Measurements from ENCODE around the gene ONECUT3.
"Not testable (repeated sequence)": the region's sequence is repeated elsewhere in the genome, so short reads cannot be mapped to it uniquely, and the experiment has no call there.

ONECUT3 gene

GRCh38 chr19:1770866-1771576 is 17.7 kb downstream of the ONECUT3 start:
- no peak for DNase-seq

DNA sequence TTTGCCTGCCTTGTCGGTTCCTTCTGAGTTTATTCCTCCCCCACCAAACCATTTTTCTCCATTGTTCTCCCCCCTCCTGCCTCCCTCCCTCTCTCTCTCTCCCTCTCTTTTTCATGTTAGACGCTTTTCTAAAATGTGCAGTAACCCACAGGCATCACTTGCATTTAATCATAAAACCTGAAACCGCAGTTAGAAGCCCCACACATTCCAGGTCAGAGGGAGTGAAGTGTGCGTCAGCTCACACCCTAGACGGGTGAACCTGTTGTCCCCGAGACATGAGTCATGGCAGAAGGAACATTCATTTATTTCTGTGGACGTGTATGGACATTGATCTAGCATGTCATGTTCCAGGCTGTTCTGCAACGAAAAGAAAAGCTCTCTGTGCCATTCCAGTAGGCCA is 19.9 kb downstream of the ONECUT3 start:
- no peak for DNase-seq

DNA sequence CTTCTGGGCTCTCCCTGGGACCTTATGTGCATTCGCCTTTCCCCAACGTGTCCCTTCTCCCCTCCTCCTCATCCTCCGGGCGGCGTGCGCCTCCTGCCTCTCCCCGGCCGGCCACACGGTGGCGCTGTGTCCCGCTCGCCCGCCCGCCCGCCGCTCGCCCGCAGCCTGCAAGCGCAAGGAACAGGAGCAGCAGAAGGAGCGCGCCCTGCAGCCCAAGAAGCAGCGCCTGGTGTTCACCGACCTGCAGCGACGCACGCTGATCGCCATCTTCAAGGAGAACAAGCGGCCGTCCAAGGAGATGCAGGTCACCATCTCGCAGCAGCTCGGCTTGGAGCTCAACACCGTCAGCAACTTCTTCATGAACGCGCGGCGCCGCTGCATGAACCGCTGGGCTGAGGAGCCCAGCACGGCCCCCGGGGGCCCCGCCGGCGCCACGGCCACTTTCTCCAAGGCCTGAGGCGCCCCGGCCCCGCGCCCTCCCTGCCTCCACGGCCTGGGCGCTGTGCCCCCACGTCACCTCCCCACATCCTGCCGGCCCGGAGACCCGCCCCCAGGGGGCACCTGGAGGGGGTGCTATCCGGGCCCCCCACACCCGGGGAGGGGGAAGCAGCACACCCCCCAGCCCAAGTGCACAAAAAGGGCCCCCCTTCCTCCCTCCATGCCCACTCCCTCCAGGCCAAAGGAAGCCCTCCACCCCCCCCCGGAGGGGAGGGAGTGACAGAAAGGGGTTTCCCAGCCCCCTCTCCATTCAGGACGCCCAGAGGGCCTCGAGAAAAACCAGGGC is 21.9 kb downstream of the ONECUT3 start:
- DNase-seq = no peak

GRCh38 chr19:1775951-1776605 is 22.8 kb downstream of the ONECUT3 start:
- DNase-seq = no peak

DNA sequence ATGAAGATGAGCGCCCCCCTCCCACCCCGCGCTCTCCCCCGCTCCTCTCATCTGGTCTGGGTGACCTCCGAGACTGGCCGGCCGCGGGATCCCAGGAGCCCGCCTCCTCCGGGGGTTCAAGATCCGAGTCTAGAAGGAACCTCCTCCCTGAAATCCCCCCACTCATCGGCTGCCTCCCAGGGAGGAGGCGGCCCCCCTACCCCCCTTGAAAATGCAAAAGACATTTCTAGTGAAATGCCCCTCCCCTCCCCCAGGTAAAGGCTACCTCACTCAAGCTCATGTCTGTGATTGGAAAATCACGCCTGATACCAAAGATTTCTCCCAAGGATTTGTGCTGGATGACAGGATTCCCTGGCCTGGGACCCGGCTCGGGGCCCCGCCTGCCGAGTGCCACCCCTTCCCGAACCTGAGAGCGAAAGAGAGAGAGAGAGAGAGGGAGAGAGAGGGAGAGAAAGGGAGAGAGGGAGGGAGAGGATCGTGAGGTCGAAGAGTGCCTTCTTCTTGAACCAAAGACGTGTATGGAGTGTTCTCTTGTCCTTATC is 23.4 kb downstream of the ONECUT3 start:
- no peak for DNase-seq

DNA sequence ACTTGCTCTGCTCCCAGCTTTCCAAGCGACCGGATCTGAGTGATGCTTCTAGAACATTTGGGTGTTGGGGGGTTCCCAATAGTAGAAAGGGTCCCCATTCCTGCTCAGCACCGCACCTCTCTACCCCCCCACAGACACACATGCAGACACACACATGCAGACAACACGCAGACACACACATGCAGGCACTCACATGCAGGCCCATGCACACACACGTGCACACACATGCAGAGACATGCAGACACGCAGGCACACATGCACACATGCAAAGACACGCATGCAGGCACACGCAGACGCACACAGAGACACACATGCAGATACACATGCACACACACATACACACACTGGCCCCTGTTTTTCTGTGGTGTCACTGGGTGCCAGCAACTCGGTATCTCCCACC is 23.8 kb downstream of the ONECUT3 start:
- DNase-seq = no peak

DNA sequence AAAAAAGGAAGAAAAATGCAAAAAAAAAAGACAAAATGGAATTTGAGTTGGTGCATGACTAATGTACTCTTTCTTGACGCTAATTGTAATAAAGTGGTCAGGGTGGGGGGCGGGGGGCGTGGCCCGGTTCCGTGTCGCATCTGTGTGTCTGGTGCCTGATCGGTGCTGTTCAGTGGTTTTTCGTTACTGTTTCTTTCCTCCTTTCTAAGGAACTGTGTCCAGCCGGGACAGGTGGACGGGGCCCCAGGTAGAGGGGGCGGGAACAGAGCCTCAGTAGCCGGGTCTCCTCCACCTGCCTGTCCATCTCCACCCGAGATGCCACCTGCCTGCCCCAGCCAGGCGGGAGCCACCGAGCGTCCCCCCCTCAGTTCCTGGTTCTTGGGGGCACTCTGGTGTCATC is 26.3 kb downstream of the ONECUT3 start:
- DNase-seq = no peak

DNA sequence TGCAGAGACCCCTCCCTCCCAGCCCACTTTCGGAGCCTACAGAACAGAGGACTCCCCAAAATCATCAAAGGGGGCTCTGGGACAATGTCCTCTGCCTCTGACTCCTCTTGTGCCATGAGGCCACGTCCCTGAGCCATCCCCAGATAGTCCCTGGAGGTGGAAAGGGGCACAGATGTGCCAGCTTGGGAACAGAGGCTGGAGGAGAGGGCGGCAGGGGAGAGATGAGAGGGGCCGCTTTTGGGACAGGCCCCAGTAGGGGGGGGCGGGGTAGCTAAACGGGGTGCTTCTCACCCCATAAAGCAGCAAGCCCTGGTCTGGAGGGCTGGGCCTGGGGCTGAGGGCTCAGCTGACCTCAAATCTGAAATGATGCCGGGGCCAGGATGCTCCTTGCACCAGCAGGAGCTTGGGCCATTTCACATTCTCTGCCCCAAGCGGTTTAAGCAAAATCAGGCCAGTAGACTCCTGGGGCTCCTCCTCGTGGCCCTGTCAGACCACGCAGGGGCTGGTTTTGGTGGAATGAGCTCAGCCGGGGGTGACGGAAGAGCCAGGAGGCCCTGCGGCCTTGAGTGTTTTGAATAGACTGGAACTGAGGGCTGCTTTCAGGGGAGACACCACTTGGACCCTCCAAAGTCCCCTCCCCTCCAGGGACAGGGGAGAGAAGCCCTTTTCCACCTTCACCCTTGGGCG is 27.1 kb downstream of the ONECUT3 start:
- DNase-seq = no peak

- DNase-seq = no peak
These were observed 29.2 kb downstream of the ONECUT3 start for GRCh38 chr19:1782521-1782920.

- no peak for DNase-seq
These were observed 30.0 kb downstream of the ONECUT3 start for GRCh38 chr19:1783354-1783753.

- DNase-seq = no peak
These were observed 30.6 kb downstream of the ONECUT3 start for GRCh38 chr19:1783874-1784273.

DNA sequence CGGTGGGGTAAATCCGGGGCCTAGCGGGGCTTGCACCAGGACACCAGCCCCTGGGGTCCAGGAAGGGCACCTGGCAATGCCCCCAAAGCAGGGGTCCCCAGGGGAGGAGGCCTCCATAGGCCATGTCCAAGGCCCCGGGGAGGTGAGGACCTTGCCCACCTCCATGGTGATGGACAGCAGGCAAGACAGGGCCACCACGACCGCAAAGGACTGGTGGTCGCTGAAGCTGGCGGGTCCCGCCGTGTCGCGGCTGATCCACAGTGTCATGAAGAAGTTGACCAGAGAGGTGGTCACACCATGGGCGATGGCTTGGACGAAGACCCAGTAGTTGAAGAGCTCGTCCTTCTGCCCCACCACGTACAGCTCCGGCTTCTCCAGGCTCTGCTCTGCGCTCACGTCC is 32.0 kb downstream of the ONECUT3 start:
- DNase-seq = no peak

GRCh38 chr19:1786668-1787067 is 33.4 kb downstream of the ONECUT3 start:
- DNase-seq = no peak

- DNase-seq = no peak
These were observed 33.8 kb downstream of the ONECUT3 start for GRCh38 chr19:1787116-1787515.

- no peak for DNase-seq
These were observed 36.1 kb downstream of the ONECUT3 start for GRCh38 chr19:1789261-1790041.

GRCh38 chr19:1790054-1790792 is 36.9 kb downstream of the ONECUT3 start:
- no peak for DNase-seq

- DNase-seq = no peak
These were observed 38.6 kb downstream of the ONECUT3 start for GRCh38 chr19:1791879-1792278.

- no peak for DNase-seq
These were observed 41.3 kb downstream of the ONECUT3 start for GRCh38 chr19:1794424-1795172.

DNA sequence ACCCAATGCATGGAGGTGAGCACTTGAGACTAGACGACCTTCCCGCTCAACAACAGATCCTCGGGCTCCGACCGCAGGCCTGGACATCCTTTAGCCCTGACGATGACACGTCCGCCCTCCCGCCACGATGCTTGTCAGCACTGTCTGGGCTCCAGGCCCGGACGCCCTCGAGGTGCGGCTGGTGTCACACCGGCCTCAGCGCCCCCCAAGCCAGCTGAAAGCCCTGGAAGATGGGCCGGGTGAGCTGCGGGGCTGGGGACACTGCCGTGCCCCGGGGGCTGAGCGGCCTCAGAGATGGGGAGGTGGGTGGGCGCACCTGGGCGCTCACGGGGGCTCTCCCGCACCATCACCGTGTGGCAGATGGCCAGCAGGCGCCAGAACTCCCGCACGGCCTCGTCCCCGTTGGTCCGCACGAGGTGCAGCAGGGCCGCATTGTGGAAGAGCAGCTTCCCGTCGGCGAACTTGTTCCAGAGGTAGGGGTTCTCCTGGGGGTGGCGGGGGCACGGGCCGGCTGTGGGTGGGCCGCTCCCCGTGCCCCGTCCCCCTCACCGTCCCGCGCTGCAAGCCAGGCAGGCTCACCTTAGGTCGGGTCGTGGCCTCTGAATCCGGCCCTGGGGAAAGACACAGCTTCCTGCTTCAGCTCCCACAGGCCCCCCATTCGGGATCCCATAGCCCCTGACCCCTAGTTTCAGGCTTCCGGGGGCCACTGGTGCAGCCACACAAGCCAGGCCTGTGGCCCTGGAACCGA is 43.3 kb downstream of the ONECUT3 start:
- DNase-seq = no peak

DNA sequence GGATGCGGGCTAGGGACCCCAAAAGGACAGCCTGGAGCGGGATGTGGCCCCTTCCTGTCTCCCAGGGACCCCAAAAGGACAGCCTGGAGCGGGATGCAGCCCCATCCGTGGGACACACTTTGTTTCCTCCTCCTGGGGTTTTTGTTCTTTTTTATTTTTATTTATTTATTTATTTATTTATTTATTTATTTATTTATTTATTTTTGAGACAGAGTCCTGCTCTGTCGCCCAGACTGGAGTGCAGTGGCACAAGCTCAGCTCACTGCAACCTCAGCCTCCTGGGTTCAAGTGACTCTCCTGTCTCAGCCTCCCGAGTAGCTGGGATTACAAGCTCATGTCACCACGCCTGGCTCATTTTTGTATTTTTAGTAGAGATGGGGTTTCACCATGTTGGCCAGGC is 44.0 kb downstream of the ONECUT3 start:
- DNase-seq = not testable (repeated sequence)
